Activated T-cell treated with anti-CD3 and anti-CD28 coated beads, Interleukin-2, amount 50 U/mL, for 4 hours (primary cell): Measurements from ENCODE around the gene PRCD. TPM values are rescaled to one million over a fixed set of nuclear protein-coding genes. Genes with fewer than 3 reads are reported as not detected.
A peak's percentile ranks its signal among the peaks of the same experiment; 100 is the strongest.

Experiments used
- ATAC-seq, 2 donors: fragments of 200-7000 bp; cut with Tn5 transposase; one replicate each; pipeline ENCODE4 v1.10.0; 2021
- DNase-seq: peaks from one replicate; pipeline ENCODE4 v3.0.0-alpha.2; 2020
- H3K27me3 Mint-ChIP-seq: one replicate; pipeline ENCODE4 v1.8.0; 2021; ENCODE audit warnings: low read depth, mixed read lengths
- H3K36me3 Mint-ChIP-seq: one replicate; pipeline ENCODE4 v1.8.0; 2022; ENCODE audit warnings: mixed read lengths; ENCODE audit not compliant: insufficient read depth
- H3K4me1 Mint-ChIP-seq: one replicate; pipeline ENCODE4 v1.8.0; 2021; ENCODE audit warnings: low read depth, mixed read lengths
- H3K4me3 Mint-ChIP-seq: one replicate; pipeline ENCODE4 v1.8.0; 2021; ENCODE audit warnings: mild to moderate bottlenecking, moderate library complexity, mixed read lengths
- H3K9me3 Mint-ChIP-seq: one replicate; pipeline ENCODE4 v1.8.0; 2021; ENCODE audit warnings: mixed read lengths
- total RNA-seq, 3 donors: library from RNA; stranded (reverse); gene quantifications; one replicate each; pipeline ENCODE4 v1.2.1, GENCODE V29; 2021

The PRCD gene
- total RNA-seq, 3 donors from 2014 or later = not detected

GRCh38 chr17:76585033-76585648, 45.3 kb downstream of the PRCD start:
- Mint-ChIP-seq H3K9me3 (no peaks in the 10 kb centered on the region), H3K27me3 (peaks cover 55% of the 10 kb centered on the region), H3K4me1 (peaks cover 10% of the 10 kb centered on the region), H3K4me3 (peak overlapping the region; percentile 65), H3K36me3 (no peaks in the 10 kb centered on the region)
- ATAC-seq (peak; percentile 34 to 39), DNase-seq (no peak)

GRCh38 chr17:76585649-76586593, 46.1 kb downstream of the PRCD start, which contains the start of gene ST6GALNAC2:
ST6GALNAC2 (minus strand) TSS chr17:76585860; CDS start chr17:76585808, 52 bp downstream.
- no peaks in the 10 kb centered on the region for H3K9me3 Mint-ChIP-seq
- H3K4me3 Mint-ChIP-seq = peak within 1 kb of the TSS; percentile 65
- H3K27me3 Mint-ChIP-seq = peaks cover 57% of the 10 kb centered on the region
- peak; percentile 81 for ATAC-seq
- DNase-seq = peak; percentile 21
- no peaks in the 10 kb centered on the region for H3K36me3 Mint-ChIP-seq
- peaks cover 10% of the 10 kb centered on the region for H3K4me1 Mint-ChIP-seq

GRCh38 chr17:76586741-76587487, 47.1 kb downstream of the PRCD start:
- Mint-ChIP-seq H3K4me3 (peak overlapping the region; percentile 43), H3K36me3 (no peaks in the 10 kb centered on the region)

GRCh38 chr17:76588182-76588581, 48.3 kb downstream of the PRCD start:
- peaks cover 10% of the 10 kb centered on the region for H3K4me1 Mint-ChIP-seq
- no peak for ATAC-seq
- no peaks in the 10 kb centered on the region for H3K9me3 Mint-ChIP-seq
- no peak for DNase-seq
- peaks cover 49% of the 10 kb centered on the region for H3K27me3 Mint-ChIP-seq
- H3K4me3 Mint-ChIP-seq = no peak overlapping the region
- H3K36me3 Mint-ChIP-seq = no peaks in the 10 kb centered on the region

More at GRCh38 chr17:76586741-76587487, 47.1 kb downstream of the PRCD start:
- DNase-seq = no peak
- H3K9me3 Mint-ChIP-seq = no peaks in the 10 kb centered on the region
- no peak for ATAC-seq
- peaks cover 10% of the 10 kb centered on the region for H3K4me1 Mint-ChIP-seq
- H3K27me3 Mint-ChIP-seq = peaks cover 57% of the 10 kb centered on the region

- Mint-ChIP-seq H3K36me3 (no peaks in the 10 kb centered on the region), H3K9me3 (no peaks in the 10 kb centered on the region), H3K4me3 (no peak overlapping the region), H3K27me3 (peaks cover 14% of the 10 kb centered on the region), H3K4me1 (no peaks in the 10 kb centered on the region)
- ATAC-seq (no peak), DNase-seq (no peak)
Observed at GRCh38 chr17:76593384-76593826, 53.6 kb downstream of the PRCD start.

- no peaks in the 10 kb centered on the region for H3K9me3 Mint-ChIP-seq
- DNase-seq (no peak), ATAC-seq (no peak)
- H3K4me1 Mint-ChIP-seq = no peaks in the 10 kb centered on the region
- peaks cover 10% of the 10 kb centered on the region for H3K27me3 Mint-ChIP-seq
- no peaks in the 10 kb centered on the region for H3K36me3 Mint-ChIP-seq
- no peak overlapping the region for H3K4me3 Mint-ChIP-seq
Observed at GRCh38 chr17:76593959-76594358, 54.1 kb downstream of the PRCD start.

- H3K4me1 Mint-ChIP-seq = no peaks in the 10 kb centered on the region
- peaks cover 4% of the 10 kb centered on the region for H3K27me3 Mint-ChIP-seq
- ATAC-seq (no peak), DNase-seq (no peak)
- no peaks in the 10 kb centered on the region for H3K36me3 Mint-ChIP-seq
- no peaks in the 10 kb centered on the region for H3K9me3 Mint-ChIP-seq
- H3K4me3 Mint-ChIP-seq = no peak overlapping the region
Observed at GRCh38 chr17:76594690-76595089, 54.8 kb downstream of the PRCD start.

Other genes starting within 250 kb of the PRCD start
- gene QRICH2, start 231.8 kb upstream of the PRCD start, total RNA-seq = 1 to 10 TPM; 1.1 to 2.1 (median 1.2) TPM
- 10 to 100 TPM; 28.1 to 32.3 (median 31.8) TPM for gene PRPSAP1, start 186.1 kb upstream of the PRCD start, total RNA-seq
- 10 to 100 TPM; 16.9 to 22.2 (median 17.4) TPM for gene SPHK1, start 155.4 kb upstream of the PRCD start, total RNA-seq
- gene UBE2O, start 86.9 kb upstream of the PRCD start, total RNA-seq = 10 to 100 TPM; 43.2 to 45.1 (median 45.0) TPM
- not detected for gene AANAT, start 72.4 kb upstream of the PRCD start, total RNA-seq
- gene RHBDF2, start 38.6 kb upstream of the PRCD start, total RNA-seq = 10 to 100 TPM; 29.5 to 37.0 (median 34.3) TPM
- gene CYGB, start 2.3 kb upstream of the PRCD start, total RNA-seq = not detected
- gene ST6GALNAC2, start 45.8 kb downstream of the PRCD start, total RNA-seq = not detected
- gene ST6GALNAC1, start 103.7 kb downstream of the PRCD start, total RNA-seq = 1 to 10 TPM in 1 of 3 donors, under 1 TPM in 2; 0.57 to 1.1 (median 0.63) TPM
- 1 to 10 TPM; 2.0 to 2.3 (median 2.0) TPM for gene MXRA7, start 170.9 kb downstream of the PRCD start, total RNA-seq
- 10 to 100 TPM; 67.3 to 73.2 (median 68.7) TPM for gene JMJD6, start 186.6 kb downstream of the PRCD start, total RNA-seq
- gene METTL23, start 186.8 kb downstream of the PRCD start, total RNA-seq = 10 to 100 TPM; 31.4 to 34.4 (median 31.5) TPM
- 100 to 1,000 TPM; 845 to 927 (median 920) TPM for gene SRSF2, start 197.3 kb downstream of the PRCD start, total RNA-seq
- gene MFSD11, start 198.1 kb downstream of the PRCD start, total RNA-seq = 10 to 100 TPM; 14.6 to 16.6 (median 15.1) TPM